K562 (cell line): ENCODE measurements around the gene MTERF2. TPM values are rescaled to one million over a fixed set of nuclear protein-coding genes. Genes with fewer than 3 reads are reported as not detected.
A peak's percentile ranks its signal among the peaks of the same experiment; 100 is the strongest.

Source experiments
- DIDO1 ChIP-seq: fragments of 450-650 bp; IDR thresholded peaks from 2 replicates; pipeline ENCODE4 v1.6.1; 2016; ENCODE audit warnings: low read depth, missing biosample characterization, missing genetic modification characterization
- DNMT1 ChIP-seq: fragments of 450-650 bp; IDR thresholded peaks from 2 replicates; pipeline ENCODE4 v1.6.1; 2016; ENCODE audit warnings: antibody characterized with exemption, mild to moderate bottlenecking
- KAT7 ChIP-seq: sonication (generic); formaldehyde crosslinking; IDR thresholded peaks from 2 replicates; pipeline ENCODE4 v1.8.0; 2022; ENCODE audit warnings: missing genetic modification reagents, mild to moderate bottlenecking, borderline replicate concordance
- L3MBTL2 ChIP-seq: fragments of 450-650 bp; IDR thresholded peaks from 2 replicates; pipeline ENCODE4 v1.6.1; 2016; ENCODE audit warnings: mild to moderate bottlenecking, moderate library complexity
- NCOA6 ChIP-seq: fragments of 450-650 bp; IDR thresholded peaks from 2 replicates; pipeline ENCODE4 v1.6.1; 2017; ENCODE audit warnings: mild to moderate bottlenecking
- NFYB ChIP-seq: IDR thresholded peaks from 2 replicates; pipeline ENCODE4 v1.6.1; 2011; ENCODE audit warnings: mild to moderate bottlenecking, moderate library complexity; ENCODE audit not compliant: insufficient read length; ENCODE audit errors: extremely low read depth
- NONO ChIP-seq, 2 experiments: fragments of 200-400 bp in 1 of 2; fragments of 450-650 bp in 1 of 2; formaldehyde crosslinking in 1 of 2; IDR thresholded peaks; 2 replicates each; pipeline ENCODE4 v1.6.1; 2017; ENCODE audit warnings: low read depth in 2 of 2, mild to moderate bottlenecking in 2 of 2, moderate library complexity in 2 of 2, low read length in 1 of 2
- PCBP1 ChIP-seq: fragments of 200-400 bp; formaldehyde crosslinking; IDR thresholded peaks from 2 replicates; pipeline ENCODE4 v1.6.1; 2018; ENCODE audit warnings: mild to moderate bottlenecking, low read depth, low read length; ENCODE audit not compliant: poor library complexity, severe bottlenecking
- PHTF2 ChIP-seq: fragments of 250-450 bp; sonication (Bioruptor Pico); IDR thresholded peaks from 2 replicates; pipeline ENCODE4 v1.5.0; 2021; ENCODE audit warnings: mild to moderate bottlenecking
- RBM14 ChIP-seq: fragments of 200-400 bp; formaldehyde crosslinking; IDR thresholded peaks from 2 replicates; pipeline ENCODE4 v1.6.1; 2018; ENCODE audit warnings: low read depth, mild to moderate bottlenecking, low read length, moderate library complexity, borderline replicate concordance; ENCODE audit not compliant: insufficient read depth
- SMAD1 ChIP-seq: fragments of 150-350 bp; IDR thresholded peaks from 2 replicates; pipeline ENCODE4 v1.6.1; 2014; ENCODE audit warnings: low read length, low read depth; ENCODE audit not compliant: partially characterized antibody
- ZFX ChIP-seq: sonication (generic); formaldehyde crosslinking; IDR thresholded peaks from 2 replicates; pipeline ENCODE4 v1.8.0; 2022; ENCODE audit warnings: mild to moderate bottlenecking, missing genetic modification reagents, moderate library complexity
- polyA plus RNA-seq, 8 experiments: library from polyadenylated mRNA; depleted of rRNA in 4 of 8; stranded (reverse) in 5 of 8; unstranded in 3 of 8; fragments of >200 nt; fragmentation: Nextera tagmentation in 2 of 8; fragmentation: Illumina TruSeq in 1 of 8; extraction: Ambion mirVana in 2 of 8; extraction: Trizol in 1 of 8; gene quantifications; 2 replicates each; pipeline versions ENCODE4 v1.2.1 to v1.2.3, GENCODE V29; 2011 to 2014; ENCODE audit warnings: inconsistent platforms in 1 of 8, missing spikeins in 1 of 8
- total RNA-seq, 7 experiments: library from RNA; depleted of rRNA in 6 of 7; stranded (reverse); fragments of >200 nt in 6 of 7; fragmentation: Illumina TruSeq in 2 of 7; extraction: Trizol in 2 of 7; gene quantifications; 2 replicates each; pipeline versions ENCODE4 v1.2.1 to v1.2.3, GENCODE V29; 2011 to 2021; ENCODE audit warnings: low replicate concordance in 1 of 7
- TF ChIP-seq, protein P1 (sequence below): sonication (generic); formaldehyde crosslinking; IDR thresholded peaks from 2 replicates; pipeline ENCODE4 v1.8.0; 2022; ENCODE audit warnings: mild to moderate bottlenecking, missing genetic modification reagents
- TF ChIP-seq, protein P2 (sequence below): sonication (generic); formaldehyde crosslinking; IDR thresholded peaks from 2 replicates; pipeline ENCODE4 v1.8.0; 2023; ENCODE audit warnings: missing genetic modification reagents, mild to moderate bottlenecking, borderline replicate concordance
- TF ChIP-seq, protein P3 (sequence below): fragments of 450-650 bp; conservative IDR thresholded peaks from 2 replicates; pipeline ENCODE4 v1.6.1; 2016; ENCODE audit warnings: missing genetic modification characterization, low read depth, mild to moderate bottlenecking, control low read depth, missing compliant biosample characterization

Gene MTERF2
- total and polyA plus RNA-seq, 9 of the 15 experiments (the other 6 are each of a cell fraction or from before 2014, with no cell fraction given) = 10.0 to 63.2 (median 33.2) TPM

DNA sequence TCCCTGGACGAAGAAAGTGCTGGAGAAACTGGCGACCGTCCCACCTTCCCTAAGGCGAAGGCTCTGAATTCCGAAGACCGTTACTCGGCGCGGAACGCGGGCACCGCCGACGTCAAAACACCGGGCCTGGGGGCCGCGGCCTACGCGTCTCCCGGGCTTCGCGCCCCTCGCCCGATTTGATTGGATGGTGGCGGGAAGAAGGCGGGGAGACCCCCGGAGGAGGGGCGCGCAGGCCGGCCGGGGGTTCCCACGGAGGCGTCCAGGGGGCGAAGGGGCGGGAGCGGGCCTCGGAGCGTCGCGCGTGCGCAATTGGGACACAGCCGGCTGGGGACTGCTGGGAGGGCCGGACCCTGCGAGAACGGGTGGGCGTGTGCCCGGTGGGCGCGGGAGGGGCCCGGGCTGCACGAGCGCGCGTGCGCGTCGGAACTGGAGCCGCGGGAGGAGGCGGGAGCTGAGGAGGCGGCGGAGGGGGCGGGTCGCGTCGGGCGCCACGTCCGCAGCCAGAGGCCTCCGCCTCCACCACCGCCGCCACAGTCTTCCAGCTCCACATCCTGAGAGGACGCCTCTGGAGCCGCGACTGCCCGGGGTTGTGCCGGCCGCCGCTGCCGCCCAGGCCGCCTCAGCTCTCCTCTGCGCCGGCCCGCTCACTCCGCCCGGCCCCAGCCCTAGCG is 31.4 kb downstream of the MTERF2 start, which contains the start of gene TMEM263 (continued):
- TF ChIP-seq PCBP1 (peak; percentile 74), NCOA6 (peak; percentile 71), SMAD1 (peak; percentile 47), DNMT1 (no peak), NFYB (peak; percentile 16), L3MBTL2 (peak; percentile 96), ZFX (peak; percentile 95), NONO (IDR thresholded peaks at IDR 0.05; ENCODE audit: low read depth in 2 of 2, low read length in 1 of 2) (peak; percentile 92 to 95; a peak in 3 of 4 replicates), PHTF2 (no peak), KAT7 (CRISPR knock-in tag) (peak; percentile 60; the same call in 1 of the 2 replicates), DIDO1 (peak; percentile 29; the same call in 1 of the 2 replicates), RBM14 (no peak)
- TF ChIP-seq, protein P1, sequence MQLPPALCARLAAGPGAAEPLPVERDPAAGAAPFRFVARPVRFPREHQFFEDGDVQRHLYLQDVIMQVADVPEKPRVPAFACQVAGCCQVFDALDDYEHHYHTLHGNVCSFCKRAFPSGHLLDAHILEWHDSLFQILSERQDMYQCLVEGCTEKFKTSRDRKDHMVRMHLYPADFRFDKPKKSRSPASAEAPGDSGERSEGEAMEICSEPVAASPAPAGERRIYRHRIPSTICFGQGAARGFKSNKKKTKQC = 0 out of 2 replicates have a peak, but pooled peaks have one; percentile 4
- TF ChIP-seq, protein P2, sequence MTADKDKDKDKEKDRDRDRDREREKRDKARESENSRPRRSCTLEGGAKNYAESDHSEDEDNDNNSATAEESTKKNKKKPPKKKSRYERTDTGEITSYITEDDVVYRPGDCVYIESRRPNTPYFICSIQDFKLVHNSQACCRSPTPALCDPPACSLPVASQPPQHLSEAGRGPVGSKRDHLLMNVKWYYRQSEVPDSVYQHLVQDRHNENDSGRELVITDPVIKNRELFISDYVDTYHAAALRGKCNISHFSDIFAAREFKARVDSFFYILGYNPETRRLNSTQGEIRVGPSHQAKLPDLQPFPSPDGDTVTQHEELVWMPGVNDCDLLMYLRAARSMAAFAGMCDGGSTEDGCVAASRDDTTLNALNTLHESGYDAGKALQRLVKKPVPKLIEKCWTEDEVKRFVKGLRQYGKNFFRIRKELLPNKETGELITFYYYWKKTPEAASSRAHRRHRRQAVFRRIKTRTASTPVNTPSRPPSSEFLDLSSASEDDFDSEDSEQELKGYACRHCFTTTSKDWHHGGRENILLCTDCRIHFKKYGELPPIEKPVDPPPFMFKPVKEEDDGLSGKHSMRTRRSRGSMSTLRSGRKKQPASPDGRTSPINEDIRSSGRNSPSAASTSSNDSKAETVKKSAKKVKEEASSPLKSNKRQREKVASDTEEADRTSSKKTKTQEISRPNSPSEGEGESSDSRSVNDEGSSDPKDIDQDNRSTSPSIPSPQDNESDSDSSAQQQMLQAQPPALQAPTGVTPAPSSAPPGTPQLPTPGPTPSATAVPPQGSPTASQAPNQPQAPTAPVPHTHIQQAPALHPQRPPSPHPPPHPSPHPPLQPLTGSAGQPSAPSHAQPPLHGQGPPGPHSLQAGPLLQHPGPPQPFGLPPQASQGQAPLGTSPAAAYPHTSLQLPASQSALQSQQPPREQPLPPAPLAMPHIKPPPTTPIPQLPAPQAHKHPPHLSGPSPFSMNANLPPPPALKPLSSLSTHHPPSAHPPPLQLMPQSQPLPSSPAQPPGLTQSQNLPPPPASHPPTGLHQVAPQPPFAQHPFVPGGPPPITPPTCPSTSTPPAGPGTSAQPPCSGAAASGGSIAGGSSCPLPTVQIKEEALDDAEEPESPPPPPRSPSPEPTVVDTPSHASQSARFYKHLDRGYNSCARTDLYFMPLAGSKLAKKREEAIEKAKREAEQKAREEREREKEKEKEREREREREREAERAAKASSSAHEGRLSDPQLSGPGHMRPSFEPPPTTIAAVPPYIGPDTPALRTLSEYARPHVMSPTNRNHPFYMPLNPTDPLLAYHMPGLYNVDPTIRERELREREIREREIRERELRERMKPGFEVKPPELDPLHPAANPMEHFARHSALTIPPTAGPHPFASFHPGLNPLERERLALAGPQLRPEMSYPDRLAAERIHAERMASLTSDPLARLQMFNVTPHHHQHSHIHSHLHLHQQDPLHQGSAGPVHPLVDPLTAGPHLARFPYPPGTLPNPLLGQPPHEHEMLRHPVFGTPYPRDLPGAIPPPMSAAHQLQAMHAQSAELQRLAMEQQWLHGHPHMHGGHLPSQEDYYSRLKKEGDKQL (CRISPR knock-in tag) = no peak
- TF ChIP-seq, protein P3, sequence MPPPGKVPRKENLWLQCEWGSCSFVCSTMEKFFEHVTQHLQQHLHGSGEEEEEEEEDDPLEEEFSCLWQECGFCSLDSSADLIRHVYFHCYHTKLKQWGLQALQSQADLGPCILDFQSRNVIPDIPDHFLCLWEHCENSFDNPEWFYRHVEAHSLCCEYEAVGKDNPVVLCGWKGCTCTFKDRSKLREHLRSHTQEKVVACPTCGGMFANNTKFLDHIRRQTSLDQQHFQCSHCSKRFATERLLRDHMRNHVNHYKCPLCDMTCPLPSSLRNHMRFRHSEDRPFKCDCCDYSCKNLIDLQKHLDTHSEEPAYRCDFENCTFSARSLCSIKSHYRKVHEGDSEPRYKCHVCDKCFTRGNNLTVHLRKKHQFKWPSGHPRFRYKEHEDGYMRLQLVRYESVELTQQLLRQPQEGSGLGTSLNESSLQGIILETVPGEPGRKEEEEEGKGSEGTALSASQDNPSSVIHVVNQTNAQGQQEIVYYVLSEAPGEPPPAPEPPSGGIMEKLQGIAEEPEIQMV (tag) = no peak
